K562 (cell line): ENCODE measurements around the gene PLK1. TPM values are rescaled to one million over a fixed set of nuclear protein-coding genes. Genes with fewer than 3 reads are reported as not detected.

Experiments used
- ATF7 ChIP-seq: fragments of 450-650 bp; IDR thresholded peaks from 2 replicates; pipeline ENCODE4 v1.7.1; 2014; ENCODE audit warnings: mild to moderate bottlenecking, moderate library complexity
- BRCA1 ChIP-seq, 2 experiments: fragments of 450-650 bp in 1 of 2; sonication (generic) in 1 of 2; formaldehyde crosslinking in 1 of 2; IDR thresholded peaks; 2 replicates each; pipeline versions ENCODE4 v1.5.0 to v1.6.1; 2017 to 2020; ENCODE audit warnings: mild to moderate bottlenecking in 1 of 2, missing genetic modification reagents in 1 of 2
- CTBP1 ChIP-seq: fragments of 450-650 bp; IDR thresholded peaks from 2 replicates; pipeline ENCODE4 v1.6.1; 2016; ENCODE audit warnings: borderline replicate concordance
- EZH2 ChIP-seq: IDR thresholded peaks from 2 replicates; pipeline ENCODE4 v1.6.1; 2012; ENCODE audit warnings: low read depth, mild to moderate bottlenecking, inconsistent platforms, low read length, borderline replicate concordance
- FOSL1 ChIP-seq: fragments of 200-800 bp; sonication (Bioruptor generic); conservative IDR thresholded peaks from 2 replicates; pipeline ENCODE4 v1.6.1; 2016; ENCODE audit warnings: missing genetic modification characterization, missing compliant biosample characterization
- HDAC2 ChIP-seq: fragments of 450-650 bp; IDR thresholded peaks from 2 replicates; pipeline ENCODE4 v1.6.1; 2016; ENCODE audit warnings: mild to moderate bottlenecking
- MEF2D ChIP-seq: conservative IDR thresholded peaks from 2 replicates; pipeline ENCODE4 v1.6.1; 2016; ENCODE audit warnings: low read depth, missing genetic modification characterization, missing compliant biosample characterization
- MYC ChIP-seq, 2 experiments: fragments of 250-450 bp in 1 of 2; sonication (Bioruptor Pico) in 1 of 2; IDR thresholded peaks; 2 replicates each; pipeline versions ENCODE4 v1.5.1 to v1.6.1; 2012 to 2021; ENCODE audit warnings: low read depth in 2 of 2, borderline replicate concordance in 1 of 2, improper control_type of control experiment in 1 of 2, low read length in 1 of 2, mild to moderate bottlenecking in 1 of 2, moderate library complexity in 1 of 2
- NCOA2 ChIP-seq, 2 experiments: fragments of 450-650 bp; IDR thresholded peaks; 2 replicates each; pipeline ENCODE4 v1.6.1; 2018; ENCODE audit warnings: mild to moderate bottlenecking in 2 of 2, moderate library complexity in 1 of 2; ENCODE audit not compliant: partially characterized antibody in 2 of 2
- NCOR1 ChIP-seq: fragments of 450-650 bp; IDR thresholded peaks from 2 replicates; pipeline ENCODE4 v1.6.1; 2016; ENCODE audit warnings: mild to moderate bottlenecking, moderate library complexity
- PCBP1 ChIP-seq: fragments of 200-400 bp; formaldehyde crosslinking; IDR thresholded peaks from 2 replicates; pipeline ENCODE4 v1.6.1; 2018; ENCODE audit warnings: mild to moderate bottlenecking, low read depth, low read length; ENCODE audit not compliant: poor library complexity, severe bottlenecking
- PML ChIP-seq: IDR thresholded peaks from 2 replicates; pipeline ENCODE4 v1.6.1; 2012; ENCODE audit warnings: low read length, inconsistent platforms
- SETDB1 ChIP-seq: IDR thresholded peaks from one replicate; pipeline ENCODE4 v1.6.1; 2012; ENCODE audit warnings: low read length, control low read depth, inconsistent platforms
- ZNF24 ChIP-seq: fragments of 450-650 bp; IDR thresholded peaks from 2 replicates; pipeline ENCODE4 v1.6.1; 2016
- ZNF347 ChIP-seq: fragments of 450-650 bp; formaldehyde crosslinking; IDR thresholded peaks from 2 replicates; pipeline ENCODE4 v1.4.0; 2020; ENCODE audit warnings: low read depth, mild to moderate bottlenecking, moderate library complexity
- ZNF507 ChIP-seq: conservative IDR thresholded peaks from 2 replicates; pipeline ENCODE4 v1.6.1; 2017; ENCODE audit warnings: missing genetic modification characterization, missing compliant biosample characterization
- ZNF586 ChIP-seq: fragments of 450-650 bp; formaldehyde crosslinking; conservative IDR thresholded peaks from 2 replicates; pipeline ENCODE4 v1.4.0; 2020; ENCODE audit warnings: mild to moderate bottlenecking, moderate library complexity
- ZNF717 ChIP-seq: fragments of 250-450 bp; sonication (Bioruptor Pico); IDR thresholded peaks from 2 replicates; pipeline ENCODE4 v1.5.0; 2021
- ZNF764 ChIP-seq: fragments of 250-450 bp; sonication (Bioruptor Pico); IDR thresholded peaks from 2 replicates; pipeline ENCODE4 v1.4.0; 2020; ENCODE audit warnings: low read depth, mild to moderate bottlenecking, moderate library complexity
- polyA plus RNA-seq, 8 experiments: library from polyadenylated mRNA; depleted of rRNA in 4 of 8; stranded (reverse) in 5 of 8; unstranded in 3 of 8; fragments of >200 nt; fragmentation: Nextera tagmentation in 2 of 8; fragmentation: Illumina TruSeq in 1 of 8; extraction: Ambion mirVana in 2 of 8; extraction: Trizol in 1 of 8; gene quantifications; 2 replicates each; pipeline versions ENCODE4 v1.2.1 to v1.2.3, GENCODE V29; 2011 to 2014; ENCODE audit warnings: inconsistent platforms in 1 of 8, missing spikeins in 1 of 8
- total RNA-seq, 7 experiments: library from RNA; depleted of rRNA in 6 of 7; stranded (reverse); fragments of >200 nt in 6 of 7; fragmentation: Illumina TruSeq in 2 of 7; extraction: Trizol in 2 of 7; gene quantifications; 2 replicates each; pipeline versions ENCODE4 v1.2.1 to v1.2.3, GENCODE V29; 2011 to 2021; ENCODE audit warnings: low replicate concordance in 1 of 7
- TF ChIP-seq, protein P1 (sequence below), 3 experiments: fragments of 200-800 bp in 1 of 3; sonication (Bioruptor generic) in 1 of 3; sonication (generic) in 1 of 3; formaldehyde crosslinking in 1 of 3; IDR thresholded peaks; 2 replicates each; pipeline versions ENCODE4 v1.6.1 to v1.8.0; 2016 to 2022; ENCODE audit warnings: mild to moderate bottlenecking in 2 of 3, missing compliant biosample characterization in 2 of 3, missing genetic modification characterization in 2 of 3, missing genetic modification reagents in 1 of 3
- TF ChIP-seq, protein P2 (sequence below), 2 experiments: fragments of 450-650 bp; conservative IDR thresholded peaks; 2 replicates each; pipeline ENCODE4 v1.6.1; 2017; ENCODE audit warnings: mild to moderate bottlenecking in 2 of 2, moderate library complexity in 2 of 2
- TF ChIP-seq, protein P3 (sequence below): sonication (generic); formaldehyde crosslinking; IDR thresholded peaks from 2 replicates; pipeline ENCODE4 v1.8.0; 2022; ENCODE audit warnings: mild to moderate bottlenecking, missing genetic modification reagents
- TF ChIP-seq, protein P4 (sequence below): sonication (generic); formaldehyde crosslinking; IDR thresholded peaks from 2 replicates; pipeline ENCODE4 v1.9.0; 2022; ENCODE audit warnings: mild to moderate bottlenecking, missing genetic modification reagents

The PLK1 gene
- total and polyA plus RNA-seq, 9 of the 15 experiments (the other 6 are each of a cell fraction or from before 2014, with no cell fraction given): 13.6 to 212 (median 45.5) TPM

DNA sequence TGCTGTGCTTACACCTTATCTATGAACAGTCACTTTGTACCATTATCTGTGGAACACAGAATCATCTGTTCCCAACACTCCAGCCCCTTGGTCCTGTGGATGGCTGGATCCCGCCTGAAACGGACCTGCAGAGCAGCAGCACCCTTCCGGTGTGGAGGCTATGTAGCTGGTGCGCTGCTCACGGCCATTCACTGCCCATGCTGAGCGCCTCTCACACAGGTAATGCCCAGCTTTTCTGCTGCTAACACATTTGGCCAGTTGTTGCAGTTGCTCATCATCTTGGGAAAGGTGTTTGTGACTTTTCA lies 11.4 kb upstream of the PLK1 start (continued):
- no peak for TF ChIP-seq SETDB1
- TF ChIP-seq NCOA2 (IDR thresholded peaks at IDR 0.05; ENCODE audit: partially characterized antibody in 2 of 2): no peak
- peak; percentile 72 for TF ChIP-seq HDAC2
- no peak for TF ChIP-seq PCBP1
- TF ChIP-seq ZNF717 (CRISPR knock-in tag): no peak
- TF ChIP-seq, protein P1, sequence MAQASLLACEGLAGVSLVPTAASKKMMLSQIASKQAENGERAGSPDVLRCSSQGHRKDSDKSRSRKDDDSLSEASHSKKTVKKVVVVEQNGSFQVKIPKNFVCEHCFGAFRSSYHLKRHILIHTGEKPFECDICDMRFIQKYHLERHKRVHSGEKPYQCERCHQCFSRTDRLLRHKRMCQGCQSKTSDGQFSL (CRISPR knock-in tag; IDR thresholded peaks at IDR 0.05): no peak
- TF ChIP-seq, protein P1 (tag; IDR thresholded peaks at IDR 0.05): no peak
- TF ChIP-seq EZH2: no peak; the same call in 1 of the 2 replicates
- TF ChIP-seq, protein P2, sequence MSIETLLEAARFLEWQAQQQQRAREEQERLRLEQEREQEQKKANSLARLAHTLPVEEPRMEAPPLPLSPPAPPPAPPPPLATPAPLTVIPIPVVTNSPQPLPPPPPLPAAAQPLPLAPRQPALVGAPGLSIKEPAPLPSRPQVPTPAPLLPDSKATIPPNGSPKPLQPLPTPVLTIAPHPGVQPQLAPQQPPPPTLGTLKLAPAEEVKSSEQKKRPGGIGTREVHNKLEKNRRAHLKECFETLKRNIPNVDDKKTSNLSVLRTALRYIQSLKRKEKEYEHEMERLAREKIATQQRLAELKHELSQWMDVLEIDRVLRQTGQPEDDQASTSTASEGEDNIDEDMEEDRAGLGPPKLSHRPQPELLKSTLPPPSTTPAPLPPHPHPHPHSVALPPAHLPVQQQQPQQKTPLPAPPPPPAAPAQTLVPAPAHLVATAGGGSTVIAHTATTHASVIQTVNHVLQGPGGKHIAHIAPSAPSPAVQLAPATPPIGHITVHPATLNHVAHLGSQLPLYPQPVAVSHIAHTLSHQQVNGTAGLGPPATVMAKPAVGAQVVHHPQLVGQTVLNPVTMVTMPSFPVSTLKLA (conservative IDR thresholded peaks at IDR 0.05): peak in 1 of 2 experiments; percentile 44; a peak in 2 of 4 replicates
- TF ChIP-seq ZNF347 (CRISPR knock-in tag): no peak
- no peak for TF ChIP-seq ZNF764 (CRISPR knock-in tag)
- TF ChIP-seq ZNF24: no peak
- TF ChIP-seq NCOR1: peak; percentile 94
- peak; percentile 71; the same call in 1 of the 2 replicates for TF ChIP-seq CTBP1
- TF ChIP-seq, protein P3, sequence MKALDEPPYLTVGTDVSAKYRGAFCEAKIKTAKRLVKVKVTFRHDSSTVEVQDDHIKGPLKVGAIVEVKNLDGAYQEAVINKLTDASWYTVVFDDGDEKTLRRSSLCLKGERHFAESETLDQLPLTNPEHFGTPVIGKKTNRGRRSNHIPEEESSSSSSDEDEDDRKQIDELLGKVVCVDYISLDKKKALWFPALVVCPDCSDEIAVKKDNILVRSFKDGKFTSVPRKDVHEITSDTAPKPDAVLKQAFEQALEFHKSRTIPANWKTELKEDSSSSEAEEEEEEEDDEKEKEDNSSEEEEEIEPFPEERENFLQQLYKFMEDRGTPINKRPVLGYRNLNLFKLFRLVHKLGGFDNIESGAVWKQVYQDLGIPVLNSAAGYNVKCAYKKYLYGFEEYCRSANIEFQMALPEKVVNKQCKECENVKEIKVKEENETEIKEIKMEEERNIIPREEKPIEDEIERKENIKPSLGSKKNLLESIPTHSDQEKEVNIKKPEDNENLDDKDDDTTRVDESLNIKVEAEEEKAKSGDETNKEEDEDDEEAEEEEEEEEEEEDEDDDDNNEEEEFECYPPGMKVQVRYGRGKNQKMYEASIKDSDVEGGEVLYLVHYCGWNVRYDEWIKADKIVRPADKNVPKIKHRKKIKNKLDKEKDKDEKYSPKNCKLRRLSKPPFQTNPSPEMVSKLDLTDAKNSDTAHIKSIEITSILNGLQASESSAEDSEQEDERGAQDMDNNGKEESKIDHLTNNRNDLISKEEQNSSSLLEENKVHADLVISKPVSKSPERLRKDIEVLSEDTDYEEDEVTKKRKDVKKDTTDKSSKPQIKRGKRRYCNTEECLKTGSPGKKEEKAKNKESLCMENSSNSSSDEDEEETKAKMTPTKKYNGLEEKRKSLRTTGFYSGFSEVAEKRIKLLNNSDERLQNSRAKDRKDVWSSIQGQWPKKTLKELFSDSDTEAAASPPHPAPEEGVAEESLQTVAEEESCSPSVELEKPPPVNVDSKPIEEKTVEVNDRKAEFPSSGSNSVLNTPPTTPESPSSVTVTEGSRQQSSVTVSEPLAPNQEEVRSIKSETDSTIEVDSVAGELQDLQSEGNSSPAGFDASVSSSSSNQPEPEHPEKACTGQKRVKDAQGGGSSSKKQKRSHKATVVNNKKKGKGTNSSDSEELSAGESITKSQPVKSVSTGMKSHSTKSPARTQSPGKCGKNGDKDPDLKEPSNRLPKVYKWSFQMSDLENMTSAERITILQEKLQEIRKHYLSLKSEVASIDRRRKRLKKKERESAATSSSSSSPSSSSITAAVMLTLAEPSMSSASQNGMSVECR: no peak
- peak; percentile 91 for TF ChIP-seq PML
- no peak for TF ChIP-seq MYC (IDR thresholded peaks at IDR 0.05; ENCODE audit: low read depth, low read length)
- TF ChIP-seq MYC (CRISPR knock-in tag; IDR thresholded peaks at IDR 0.05; ENCODE audit: borderline replicate concordance, low read depth): no peak
- TF ChIP-seq FOSL1 (tag): peak; percentile 66
- TF ChIP-seq BRCA1 (IDR thresholded peaks at IDR 0.05): no peak
- TF ChIP-seq BRCA1 (CRISPR knock-in tag; IDR thresholded peaks at IDR 0.05): no peak
- TF ChIP-seq ZNF507 (tag): no peak
- TF ChIP-seq ZNF586: no peak
- no peak for TF ChIP-seq ATF7
- no peak for TF ChIP-seq MEF2D (tag)
- TF ChIP-seq, protein P4, sequence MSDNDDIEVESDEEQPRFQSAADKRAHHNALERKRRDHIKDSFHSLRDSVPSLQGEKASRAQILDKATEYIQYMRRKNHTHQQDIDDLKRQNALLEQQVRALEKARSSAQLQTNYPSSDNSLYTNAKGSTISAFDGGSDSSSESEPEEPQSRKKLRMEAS (CRISPR knock-in tag): peak; percentile 34; the same call in 1 of the 2 replicates
